NCI-H128 (cell line): Measurements from ENCODE around the gene LGALS4.
"Not testable (repeated sequence)": the region's sequence is repeated elsewhere in the genome, so short reads cannot be mapped to it uniquely, and the experiment has no call there.

Experiments
- DNase-seq: peaks from one replicate; lab custom pipeline; 2025; ENCODE audit not compliant: unreplicated experiment; lab: John Stamatoyannopoulos, UW

The LGALS4 gene

DNA sequence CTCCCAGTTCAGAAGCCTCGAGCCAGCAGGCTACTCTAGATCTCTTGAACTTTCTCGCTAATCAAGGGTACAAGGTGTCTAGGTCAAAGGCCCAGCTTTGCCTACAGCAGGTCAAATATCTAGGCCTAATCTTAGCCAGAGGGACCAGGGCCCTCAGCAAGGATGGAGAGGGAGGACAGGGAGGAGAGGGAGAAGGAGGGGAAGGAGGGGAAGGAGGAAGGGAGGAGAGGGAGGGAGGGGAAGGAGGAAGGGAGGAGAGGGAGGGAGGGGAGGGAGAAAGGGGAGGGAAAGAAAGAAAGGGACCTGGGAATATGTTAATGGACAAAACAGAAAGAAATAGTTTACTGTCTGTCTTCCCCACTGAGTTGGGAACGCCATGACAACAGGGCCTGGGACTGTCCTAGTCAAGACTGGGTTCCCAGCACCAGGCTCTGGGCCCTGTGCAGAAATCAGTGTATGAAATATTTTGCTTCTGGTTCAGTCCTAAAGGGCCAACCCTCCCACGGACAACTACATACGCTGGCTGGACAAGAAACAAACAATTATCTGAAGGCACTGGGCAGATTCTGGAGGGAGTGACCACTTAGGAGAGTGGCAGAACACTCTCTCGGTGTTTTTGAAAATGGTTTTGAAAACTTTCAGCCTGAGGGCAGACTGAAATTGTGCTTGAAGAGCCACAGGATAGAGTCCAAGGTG is 14.3 kb upstream of the LGALS4 start:
- no peak for DNase-seq

DNA sequence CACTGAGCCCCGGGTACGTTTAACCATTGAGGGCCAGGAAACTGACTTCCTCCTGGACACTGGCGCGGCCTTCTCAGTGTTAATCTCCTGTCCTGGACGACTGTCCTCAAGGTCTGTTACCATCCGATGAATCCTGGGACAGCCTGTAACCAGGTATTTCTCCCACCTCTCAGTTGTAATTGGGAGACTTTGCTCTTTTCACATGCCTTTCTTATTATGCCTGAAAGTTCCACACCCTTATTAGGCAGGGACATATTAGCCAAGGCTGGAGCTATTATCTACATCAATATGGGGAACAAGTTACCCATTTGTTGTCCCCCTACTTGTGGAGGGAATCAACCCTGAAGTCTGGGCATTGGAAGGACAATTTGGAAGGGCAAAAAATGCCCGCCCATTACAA is 13.2 kb upstream of the LGALS4 start:
- DNase-seq: not testable (repeated sequence)

DNA sequence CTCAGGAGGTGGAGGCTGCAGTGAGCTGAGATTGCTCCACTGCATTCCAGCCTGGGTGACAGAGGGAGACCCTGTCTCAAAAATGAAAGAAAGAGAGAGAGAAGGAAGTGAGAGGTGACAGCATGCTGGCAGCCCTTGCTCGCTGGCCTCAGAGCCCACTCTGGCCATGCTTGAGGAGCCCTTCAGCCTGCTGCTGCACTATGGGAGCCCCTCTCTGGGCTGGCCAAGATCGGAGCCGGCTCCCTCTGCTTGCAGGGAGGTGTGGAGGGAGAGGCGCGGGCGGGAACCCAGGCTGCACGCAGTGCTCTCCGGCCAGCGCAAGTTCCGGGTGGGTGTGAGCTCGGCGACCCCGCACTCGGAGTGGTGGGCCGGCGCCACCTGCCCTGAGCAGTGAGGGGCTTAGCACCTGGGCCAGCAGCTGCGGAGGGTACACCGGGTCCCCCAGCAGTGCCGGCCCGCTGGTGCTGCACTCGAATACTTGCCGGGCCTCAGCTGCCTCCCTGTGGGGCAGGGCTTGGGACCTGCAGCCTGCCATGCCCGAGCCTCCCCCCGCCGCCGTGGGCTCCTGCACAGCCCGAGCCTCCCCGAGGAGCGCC is 8.6 kb upstream of the LGALS4 start:
- not testable (repeated sequence) for DNase-seq

DNA sequence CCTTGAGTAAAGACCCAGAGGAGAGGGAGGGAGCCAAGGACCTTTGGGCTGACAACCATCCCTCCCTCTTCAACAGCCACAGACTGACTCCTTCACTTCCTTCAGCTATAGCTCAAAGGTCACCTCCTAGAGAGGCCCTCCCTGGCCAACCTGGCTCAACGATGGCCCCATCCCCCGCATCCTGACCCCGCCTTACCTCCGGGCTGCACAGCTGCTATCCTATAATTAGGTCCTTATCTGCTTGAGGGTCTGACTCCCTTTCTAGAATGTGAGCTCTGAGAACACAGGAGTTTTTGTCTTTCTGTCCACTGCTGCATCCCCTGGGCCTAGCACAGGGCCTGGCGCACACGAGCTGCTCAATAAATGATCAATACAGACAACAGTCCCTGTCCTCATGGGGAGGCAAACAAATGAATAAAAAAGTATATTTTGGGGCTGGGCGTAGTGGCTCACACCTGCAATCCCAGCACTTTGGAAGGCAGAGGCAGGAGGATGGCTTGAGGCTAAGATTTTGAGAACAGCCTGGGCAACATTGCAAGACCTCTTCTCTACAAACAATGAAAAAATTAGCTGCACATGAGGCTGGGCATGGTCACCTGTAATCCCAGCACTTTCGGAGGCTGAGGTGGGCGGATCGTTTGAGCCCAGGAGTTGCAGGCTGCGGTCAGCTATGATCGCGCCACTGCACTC is 6.6 kb upstream of the LGALS4 start:
- no peak for DNase-seq

DNA sequence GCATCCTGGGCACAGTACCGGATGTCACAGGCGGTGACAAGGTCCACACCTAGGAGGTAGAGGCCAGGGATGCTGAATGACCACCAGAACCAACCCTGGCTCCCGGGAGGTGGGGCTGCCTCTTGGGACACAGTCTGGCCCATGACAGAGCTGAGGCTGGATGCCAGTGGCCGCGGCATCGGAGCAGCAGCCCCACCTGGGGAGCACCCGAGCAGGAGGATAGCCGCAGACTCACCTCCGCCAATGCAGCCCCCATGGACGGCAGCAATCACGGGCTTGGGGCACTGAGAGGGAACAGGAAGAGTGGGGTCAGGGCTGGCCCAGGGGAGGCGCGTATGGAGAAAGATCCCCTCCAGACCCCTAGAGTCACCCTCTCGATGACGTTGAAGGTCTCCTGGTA is 4.3 kb upstream of the LGALS4 start:
- no peak for DNase-seq

DNA sequence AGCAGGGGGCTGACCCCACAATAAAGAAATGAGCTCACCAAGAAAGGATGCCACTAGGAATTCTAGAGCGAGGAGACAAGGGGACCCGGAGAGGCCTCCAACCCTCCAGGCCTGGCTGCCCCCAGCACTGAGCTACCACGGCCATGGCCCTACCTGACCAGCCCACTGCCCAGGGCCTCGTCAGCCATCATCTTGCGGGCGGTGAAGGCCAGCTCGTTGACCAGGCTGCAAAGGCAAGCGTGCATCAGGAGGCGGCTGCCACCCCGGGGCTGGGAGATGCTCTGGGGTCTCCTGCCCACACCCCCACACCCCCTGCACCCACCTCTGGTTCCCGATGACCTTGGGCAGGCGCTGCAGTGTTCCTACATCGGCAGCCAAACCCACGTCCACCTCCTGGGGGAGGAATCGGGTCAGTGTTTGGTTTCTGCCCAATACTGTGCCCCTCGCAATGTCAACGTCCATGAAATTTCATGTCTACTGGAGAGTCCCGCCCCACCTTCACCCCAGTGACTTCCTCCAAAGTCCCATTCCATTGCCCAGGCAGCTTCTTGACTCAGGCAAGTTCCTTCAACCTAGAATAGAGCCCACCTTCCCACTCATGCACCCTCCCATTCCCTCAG is 3.5 kb upstream of the LGALS4 start:
- no peak for DNase-seq

DNA sequence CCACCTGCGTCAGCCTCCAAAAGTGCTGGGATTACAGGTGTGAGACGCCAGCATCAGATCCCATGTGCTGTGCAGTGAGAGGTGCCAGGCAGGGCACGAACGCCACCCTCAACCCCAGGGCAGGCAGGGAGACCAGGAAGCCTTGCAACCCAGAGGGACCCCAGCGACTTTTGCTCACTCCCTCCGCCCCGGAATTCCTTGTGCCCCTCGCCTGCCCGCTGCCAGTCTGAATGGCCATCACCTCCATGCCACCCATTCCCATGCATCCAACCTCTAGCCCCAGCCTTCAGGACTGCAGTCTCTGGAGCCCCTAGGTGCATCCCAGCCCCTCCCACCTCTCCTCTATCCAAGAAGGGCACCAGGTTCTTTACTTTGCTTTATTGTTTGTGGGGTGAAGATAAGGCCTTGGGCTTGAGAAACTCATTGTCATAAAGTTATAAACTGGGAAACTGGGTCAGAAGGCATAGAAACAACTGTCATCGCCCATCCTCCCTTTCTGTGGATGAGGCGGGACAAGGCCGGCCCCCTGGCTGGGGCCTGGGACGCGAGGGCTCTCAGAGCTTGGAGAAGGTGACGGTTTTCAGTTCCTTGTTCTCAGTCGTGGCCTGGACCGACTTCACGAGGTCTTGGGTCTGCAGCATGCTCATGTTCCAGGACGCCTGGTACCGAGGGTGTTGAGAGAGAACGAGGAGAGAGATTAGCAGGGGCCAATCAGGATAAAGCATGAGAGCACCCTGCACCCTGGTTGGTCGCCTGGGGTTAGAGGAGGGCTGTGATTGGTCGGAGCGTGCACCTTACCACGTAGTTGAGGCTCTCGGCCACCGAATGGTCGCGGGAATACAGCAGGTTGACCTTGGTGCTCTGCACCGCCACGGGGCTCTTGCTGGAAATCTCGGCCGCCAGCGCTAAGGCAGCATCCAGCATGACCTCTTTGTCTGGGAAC is 2.6 kb upstream of the LGALS4 start:
- no peak for DNase-seq

DNA sequence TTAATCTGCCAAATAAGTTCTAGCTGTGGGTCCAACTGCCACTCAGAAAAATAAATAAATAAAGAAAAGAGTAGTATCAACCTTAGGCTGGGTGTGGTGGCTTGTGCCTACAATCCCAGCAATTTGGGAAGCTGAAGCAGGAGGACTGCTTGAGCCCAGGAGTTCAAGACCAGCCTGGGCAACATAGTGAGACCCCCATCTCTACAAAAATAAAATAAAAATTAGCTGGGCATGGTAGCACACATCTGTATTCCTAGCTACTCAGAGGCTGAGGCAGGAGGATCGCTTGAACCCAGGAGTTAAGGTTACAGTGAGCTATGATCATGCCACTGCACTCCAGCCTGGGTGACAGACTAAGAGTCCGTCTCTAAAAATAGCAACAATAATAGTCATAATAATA is 1.2 kb upstream of the LGALS4 start:
- not testable (repeated sequence) for DNase-seq

DNA sequence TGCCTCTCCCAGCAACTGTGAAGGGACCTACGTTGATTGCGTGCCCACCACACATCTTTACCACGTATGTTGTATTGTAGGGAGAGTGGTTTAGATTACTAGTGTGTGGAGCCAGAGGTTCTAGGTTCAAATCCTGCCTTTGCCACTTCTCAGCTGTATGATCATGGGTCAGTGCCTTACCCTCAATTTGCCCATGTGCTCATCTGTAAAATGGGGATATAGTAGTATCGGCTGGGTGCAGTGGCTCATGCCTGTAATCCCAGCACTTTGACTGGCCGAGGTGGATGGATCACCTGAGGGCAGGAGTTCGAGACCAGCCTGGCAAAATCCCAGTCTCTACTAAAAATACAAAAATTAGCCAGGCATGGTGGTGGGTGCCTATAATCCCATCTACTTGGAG is 578 bp upstream of the LGALS4 start:
- DNase-seq: no peak

DNA sequence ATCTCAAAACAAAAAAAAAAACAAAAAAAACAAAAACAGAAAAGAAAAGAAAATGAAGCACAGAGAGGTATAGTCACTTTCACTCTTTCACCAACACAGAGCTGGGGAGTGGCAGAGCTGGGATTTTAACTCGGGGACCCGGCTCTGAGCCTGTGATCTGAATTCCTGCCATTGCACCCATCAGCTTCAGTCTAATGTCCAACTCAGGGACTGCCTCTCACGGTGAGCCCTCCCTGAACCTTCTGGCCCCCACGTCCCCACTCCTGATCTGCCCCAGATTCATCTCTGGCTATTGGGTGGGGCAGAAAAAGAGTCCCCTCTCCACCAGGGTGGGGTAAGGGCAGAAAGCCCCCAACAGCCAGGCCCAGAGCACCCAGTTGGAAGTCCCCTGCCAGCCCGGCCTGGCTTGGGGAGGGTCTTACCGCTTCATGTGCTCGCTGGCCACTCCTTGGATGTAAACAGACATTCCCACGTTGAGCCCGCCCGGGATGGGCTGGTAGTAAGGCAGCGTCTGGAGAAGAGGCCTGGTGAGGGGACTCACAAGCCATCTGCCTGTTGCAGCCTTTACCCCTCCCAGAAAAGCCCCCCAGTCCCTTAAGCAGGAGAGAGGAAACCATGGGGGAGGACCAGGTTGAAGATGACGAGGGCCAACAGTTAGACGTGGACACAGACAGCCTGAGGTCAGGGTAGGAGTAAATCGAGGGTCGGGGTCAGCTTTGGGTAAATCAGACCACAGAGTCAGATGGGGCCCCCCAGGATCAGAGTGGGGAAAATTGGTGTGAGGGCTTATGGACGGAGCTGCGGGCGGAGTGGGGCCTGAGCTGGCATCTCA is 520 bp downstream of the LGALS4 start:
- DNase-seq: no peak

DNA sequence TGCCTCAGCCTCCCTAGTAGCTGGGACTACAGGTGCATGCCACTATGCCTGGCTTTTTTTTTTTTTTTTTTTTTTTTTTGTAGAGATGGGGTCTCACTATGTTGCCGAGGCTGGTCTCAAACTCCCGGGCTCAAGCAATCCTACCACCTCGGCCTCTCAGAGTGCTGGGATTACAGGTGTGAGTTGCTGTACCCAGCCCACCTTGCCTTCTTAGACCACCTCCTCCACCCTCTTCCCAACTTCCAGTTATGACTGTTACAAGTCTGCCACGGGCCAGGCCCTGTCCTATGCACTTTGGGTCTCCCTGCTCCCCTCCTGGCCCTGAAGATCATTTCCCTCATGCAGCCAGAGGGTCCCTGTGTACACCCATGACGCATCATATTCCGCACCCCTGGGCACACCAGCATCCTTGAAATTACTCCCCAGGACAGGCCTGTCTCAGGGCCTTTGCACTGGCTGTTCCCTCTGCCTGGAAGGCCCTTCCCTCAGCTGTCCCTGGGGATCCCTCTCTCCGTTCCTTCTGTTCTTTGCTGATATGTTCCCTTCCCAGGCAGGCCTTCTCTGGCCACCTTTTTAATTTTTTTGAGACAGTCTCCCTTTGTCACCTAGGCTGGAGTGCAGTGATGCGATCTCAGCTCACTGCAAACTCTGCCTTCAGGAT is 3.0 kb downstream of the LGALS4 start:
- no peak for DNase-seq

DNA sequence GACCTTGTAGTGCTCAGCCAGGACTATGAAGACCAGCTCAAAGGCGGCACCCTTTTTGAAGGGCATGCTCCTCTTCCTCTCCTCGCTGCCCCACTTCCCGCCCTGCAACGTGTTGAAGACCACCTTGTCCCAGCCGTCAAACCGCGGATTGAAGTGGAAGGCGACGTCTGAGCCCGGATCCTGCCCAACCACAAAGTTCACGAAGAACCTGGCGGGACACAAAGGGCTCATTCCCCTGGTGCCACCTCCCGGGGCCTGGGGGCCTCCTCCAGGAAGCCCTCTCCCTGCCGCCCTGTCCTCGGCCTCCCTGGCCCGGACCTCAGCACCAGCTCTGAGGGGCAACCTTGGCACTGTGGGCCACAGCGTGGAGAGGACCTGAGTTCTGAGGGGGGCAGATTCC is 4.0 kb downstream of the LGALS4 start:
- no peak for DNase-seq

DNA sequence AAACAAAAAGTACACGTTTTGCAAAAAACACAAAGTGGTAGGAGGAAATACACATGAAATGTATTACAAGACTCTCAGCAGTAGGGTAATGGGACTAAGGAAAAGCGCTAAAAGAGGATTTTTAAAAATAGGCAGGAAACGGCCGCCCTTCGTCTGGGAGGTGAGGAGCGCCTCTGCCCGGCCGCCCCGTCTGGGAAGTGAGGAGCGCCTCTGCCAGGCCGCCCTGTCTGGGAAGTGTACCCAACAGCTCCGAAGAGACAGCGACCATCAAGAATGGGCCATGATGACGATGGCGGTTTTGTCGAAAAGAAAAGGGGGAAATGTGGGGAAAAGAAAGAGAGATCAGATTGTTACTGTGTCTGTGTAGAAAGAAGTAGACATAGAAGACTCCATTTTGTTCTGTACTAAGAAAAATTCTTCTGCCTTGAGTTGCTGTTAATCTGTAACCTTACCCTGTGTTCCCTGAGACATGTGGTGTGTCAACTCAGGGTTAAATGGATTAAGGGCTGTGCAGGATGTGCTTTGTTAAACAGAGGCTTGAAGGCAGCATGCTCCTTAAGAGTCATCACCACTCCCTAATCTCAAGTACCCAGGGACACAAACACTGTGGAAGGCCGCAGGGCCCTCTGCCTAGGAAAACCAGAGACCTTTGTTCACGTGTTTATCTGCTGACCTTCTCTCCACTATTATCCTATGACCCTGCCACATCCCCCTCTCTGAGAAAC is 5.2 kb downstream of the LGALS4 start:
- DNase-seq: not testable (repeated sequence)

DNA sequence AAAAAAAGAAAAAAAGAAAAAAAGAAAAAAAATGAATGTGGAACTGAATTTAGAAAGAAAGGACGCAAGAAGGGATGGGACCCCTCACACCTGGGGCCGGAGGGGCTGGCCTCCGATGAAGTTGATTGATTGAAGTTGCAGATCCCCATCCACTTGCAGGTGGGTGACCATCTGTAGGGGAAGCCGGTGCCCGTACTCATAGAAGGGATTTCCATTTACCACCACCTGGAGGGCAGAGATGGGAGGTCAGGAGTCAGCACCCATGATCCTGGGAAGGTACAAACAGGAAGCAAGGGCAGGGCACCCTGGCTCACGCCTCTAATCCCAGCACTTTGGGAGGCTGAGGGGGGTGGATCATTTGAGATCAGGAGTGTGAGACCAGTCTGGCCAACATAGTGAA is 6.4 kb downstream of the LGALS4 start:
- no peak for DNase-seq

DNA sequence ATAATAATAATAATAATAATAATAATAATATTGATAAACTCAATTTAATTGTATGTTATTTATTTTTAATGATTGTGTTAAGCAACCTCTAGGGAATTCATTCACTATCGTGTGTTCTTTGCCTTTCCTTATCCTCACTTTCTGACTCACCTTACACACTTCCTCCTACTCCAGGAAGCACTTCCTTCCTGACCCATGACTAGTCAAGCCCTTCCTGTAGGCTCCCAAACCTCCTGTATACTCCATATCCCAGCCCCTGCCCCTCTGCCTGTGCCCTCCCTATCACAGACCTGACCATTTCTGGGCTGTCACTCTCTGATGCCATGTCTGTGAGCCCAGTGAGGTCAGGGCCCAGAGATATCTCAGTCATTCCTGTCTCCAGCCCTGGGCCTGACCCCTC is 7.6 kb downstream of the LGALS4 start:
- DNase-seq: no peak

DNA sequence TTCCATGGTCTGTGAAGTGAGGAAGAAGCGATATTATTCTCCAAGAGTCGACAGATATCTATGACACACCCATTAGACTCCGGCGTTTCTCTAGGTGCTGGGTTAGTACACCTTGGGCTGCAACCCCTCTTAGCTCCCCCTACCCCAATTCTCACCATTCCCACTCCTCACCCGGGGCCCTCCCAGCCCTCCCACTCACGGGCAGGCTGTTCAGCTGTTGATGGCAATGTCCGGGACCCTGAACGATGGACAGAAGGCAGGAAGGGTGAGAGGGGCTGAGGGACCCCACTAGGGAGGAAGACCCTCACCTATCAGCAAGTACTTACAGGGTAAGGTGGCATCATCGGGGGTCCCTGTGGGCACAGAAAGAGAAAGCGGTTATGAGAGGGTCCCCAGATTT is 9.2 kb downstream of the LGALS4 start:
- DNase-seq: no peak

DNA sequence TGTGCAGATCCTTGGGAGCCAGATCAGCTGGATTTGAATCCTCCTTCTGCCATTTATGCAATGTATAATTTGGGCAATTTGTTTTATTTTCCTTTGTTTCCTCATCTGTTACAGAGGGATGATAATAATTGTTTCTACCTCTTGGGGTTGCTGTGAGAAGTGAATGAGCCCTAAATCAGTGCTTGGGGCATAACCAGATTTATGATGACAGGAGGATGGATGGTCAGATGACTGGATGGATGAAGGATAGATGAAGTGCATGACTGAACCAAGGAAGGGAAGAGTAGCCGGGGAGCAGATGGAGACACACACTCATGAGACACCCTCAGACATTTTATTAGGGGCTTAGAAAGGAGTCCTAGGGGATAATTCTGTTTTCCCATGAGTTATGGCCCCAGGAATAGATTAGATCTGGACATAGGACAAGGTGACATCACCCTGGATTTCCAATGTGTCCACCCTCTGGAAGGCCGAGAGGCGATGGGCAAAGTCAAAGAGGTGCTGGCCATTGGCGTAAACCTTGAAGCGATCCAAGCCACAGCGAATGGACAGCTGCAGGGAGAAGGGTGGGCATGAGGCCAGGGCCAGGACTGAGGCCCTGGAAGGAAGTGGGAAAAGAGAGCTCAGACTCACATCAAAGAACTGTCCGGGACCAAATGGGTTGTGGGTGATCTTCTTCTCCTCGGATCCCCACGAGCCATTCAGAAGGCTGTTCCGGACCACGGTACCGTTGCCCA is 11.2 kb downstream of the LGALS4 start:
- no peak for DNase-seq
